Stimulated activated CD8-positive, alpha-beta memory T cell treated with anti-CD3 and anti-CD28 coated beads, Interleukin-2, amount 100 ng/mL, for 1 hour (primary cell): ENCODE data around the gene OPCML.

Experiments
- DNase-seq, 2 donors: peaks; one replicate each; pipeline ENCODE4 v3.0.0-alpha.2; 2020; ENCODE audit warnings: low read depth in 2 of 2

OPCML gene

DNA sequence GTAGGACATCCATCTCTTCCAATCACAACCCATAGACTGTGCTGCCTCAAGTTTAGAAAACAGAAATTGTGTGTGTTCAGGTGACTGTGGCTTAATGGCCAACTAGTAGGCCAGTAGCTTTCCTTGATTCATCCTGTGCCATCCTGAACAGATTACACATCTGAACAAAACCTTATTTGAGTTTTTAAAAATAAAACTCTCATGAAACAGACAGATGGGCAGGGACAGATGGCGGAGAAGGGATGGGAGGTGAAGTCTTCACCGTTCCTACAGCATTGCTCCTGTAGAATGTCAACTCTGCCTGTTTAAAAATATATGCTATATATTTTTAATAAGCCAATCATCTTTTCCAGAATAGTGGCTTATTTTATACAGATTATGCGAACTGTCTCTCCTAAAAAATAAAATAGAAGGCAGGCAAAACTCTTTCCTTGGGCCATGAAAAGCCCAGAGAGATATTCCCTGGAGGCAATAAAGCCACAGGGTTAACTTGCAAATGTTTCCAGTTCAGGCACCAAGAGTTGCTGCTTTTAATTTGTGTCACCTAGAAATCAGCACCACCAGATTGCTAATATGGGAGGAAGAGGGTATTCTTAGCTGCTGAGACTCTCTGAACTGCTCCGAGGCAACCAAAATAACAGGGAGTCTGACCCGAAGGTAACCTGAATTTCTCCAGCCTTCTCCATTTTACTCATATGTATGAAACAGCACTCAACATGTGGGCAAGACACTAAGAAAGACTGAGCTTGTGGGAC lies 861.2 kb downstream of the OPCML start:
- DNase-seq, result no peak

DNA sequence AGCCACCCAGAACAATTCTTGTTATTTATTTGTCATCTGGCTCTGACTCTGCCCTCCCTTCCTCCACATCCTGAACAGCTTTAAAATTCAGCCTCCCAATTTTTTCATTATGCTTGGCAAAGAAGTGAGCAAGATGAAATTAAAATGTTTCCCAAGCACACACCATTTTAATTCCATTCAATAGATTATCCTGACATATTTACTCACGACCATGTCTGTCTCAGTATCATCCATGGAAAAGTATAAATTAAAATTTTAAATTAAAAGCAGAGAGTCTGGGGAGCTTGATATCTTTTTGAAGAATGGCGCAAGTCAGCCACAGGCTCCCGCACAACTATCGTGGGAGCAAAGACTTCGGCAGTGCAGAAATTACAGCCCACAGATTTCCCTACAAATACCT lies 862.4 kb downstream of the OPCML start:
- DNase-seq, result no peak

DNA sequence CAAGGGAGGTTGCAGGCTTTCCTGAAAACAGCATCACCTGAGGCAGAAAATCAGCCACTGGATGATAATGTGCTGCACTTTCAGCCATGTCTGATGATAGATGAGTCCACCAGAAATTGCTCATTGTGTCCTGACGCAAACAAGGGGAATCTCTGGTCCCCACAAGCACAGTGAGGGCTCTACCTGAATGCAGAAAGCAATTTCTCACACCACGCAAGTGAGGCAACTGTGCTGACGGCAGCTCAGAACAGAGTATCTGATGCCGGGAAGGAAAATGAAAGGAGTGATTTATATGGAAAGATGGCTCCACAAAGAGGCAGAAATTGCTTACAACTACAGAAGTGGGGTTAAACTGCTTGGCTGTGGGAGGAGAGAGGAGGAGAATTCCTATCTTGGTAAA lies 867.1 kb downstream of the OPCML start:
- no peak for DNase-seq

DNA sequence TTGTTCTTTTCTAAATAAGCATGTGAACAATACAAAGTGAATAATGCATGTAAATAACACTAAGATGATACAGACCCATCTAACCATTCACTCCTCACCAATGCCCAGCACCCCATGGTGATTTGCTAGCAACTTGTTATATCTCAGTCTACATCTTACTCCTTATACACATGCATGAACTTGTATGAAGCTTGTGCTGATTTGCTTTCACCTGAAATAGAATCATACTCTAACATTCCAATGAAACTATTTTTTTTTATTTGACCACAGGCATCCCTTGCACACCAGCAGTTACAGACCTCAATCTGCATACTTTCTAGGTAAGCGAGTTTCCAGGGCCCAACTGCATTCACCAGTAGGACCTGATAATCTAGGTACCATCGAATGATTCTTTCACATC lies 873.6 kb downstream of the OPCML start:
- no peak for DNase-seq

DNA sequence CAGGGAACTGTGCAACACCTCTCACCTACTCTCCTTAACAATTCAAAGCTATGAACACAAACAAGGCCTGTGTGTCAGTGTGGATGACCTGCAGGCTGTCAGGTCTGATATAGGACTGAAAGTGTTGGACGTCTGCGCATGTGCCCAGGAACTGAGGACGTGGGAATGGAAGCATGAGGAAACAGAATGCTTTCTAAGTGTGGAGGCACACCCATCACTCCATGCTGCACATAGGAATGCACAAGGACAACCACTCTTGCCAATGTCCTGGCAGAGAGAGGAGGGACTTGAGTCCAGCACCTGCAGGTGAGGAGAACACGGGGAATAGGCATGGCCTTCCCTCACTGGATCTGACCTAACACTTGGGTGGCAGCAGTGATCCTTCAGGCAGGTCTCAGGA lies 874.3 kb downstream of the OPCML start:
- no peak for DNase-seq

- DNase-seq, result no peak
Measured at GRCh38 chr11:132655187-132655855, 877.0 kb downstream of the OPCML start.

DNA sequence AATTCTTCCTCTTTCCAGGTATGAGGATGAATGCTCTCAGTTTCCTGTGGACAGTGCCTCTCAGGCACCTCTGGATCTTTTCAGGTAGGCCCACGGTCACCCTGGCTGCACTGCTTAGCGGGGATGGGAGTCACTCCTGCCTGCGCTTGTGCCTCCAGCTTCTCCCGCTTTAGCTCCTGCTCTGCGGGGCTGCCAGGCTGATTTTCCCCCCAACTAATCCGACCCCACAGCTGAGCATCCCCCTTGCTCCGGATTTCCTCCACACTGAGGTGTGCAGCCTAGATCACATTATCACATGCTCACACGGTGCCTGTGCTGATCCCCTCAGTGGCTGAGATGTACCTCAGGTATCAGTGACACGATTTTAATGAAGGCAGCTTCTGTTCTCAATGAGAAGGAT lies 879.1 kb downstream of the OPCML start:
- DNase-seq, result no peak

GRCh38 chr11:132650969-132651720 lies 881.2 kb downstream of the OPCML start:
- no peak for DNase-seq

- DNase-seq, result no peak
Measured at GRCh38 chr11:132649277-132649676, 883.0 kb downstream of the OPCML start.

DNA sequence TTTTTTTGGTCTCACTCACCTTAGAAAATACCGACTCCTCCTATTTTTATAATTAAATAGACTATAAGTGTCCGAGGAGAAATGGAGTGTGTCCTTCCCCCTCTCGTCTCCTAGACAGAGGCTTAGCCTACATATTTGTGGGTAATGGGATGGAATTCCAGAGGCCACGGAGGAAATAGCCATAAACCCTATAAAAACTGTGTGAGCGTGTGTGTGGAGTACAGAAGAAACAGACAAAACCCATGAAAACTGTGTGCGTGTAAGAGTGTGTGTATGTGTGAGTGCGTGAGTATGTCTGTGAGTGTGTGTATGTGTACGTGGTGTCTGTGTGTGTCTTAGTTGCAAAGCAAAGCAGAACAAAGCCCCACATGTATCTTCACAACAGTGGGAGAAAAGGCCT lies 883.5 kb downstream of the OPCML start:
- no peak for DNase-seq

- DNase-seq, result no peak
Measured at GRCh38 chr11:132646890-132647289, 885.4 kb downstream of the OPCML start.

- DNase-seq, result no peak
Measured at GRCh38 chr11:132644520-132645239, 887.6 kb downstream of the OPCML start.

DNA sequence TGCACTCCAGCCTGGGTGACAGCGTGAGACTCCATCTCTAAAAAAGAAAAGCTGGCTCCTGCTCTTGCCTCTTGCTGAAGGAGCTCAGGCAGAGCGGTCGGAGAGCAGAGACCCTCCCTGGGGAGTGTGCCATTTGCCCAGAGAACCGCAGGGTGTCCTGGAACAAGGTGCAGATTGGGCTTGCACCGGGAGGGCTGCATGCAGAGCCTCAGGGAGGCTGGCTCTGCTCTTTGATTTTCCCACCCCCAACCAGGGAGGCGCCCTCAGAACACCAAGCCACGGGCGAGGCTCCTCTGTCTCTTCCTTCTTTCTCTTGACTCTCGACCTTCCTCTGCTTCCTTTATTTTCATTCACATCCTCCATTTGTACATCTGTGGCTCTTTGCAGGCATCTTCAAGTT lies 889.1 kb downstream of the OPCML start:
- DNase-seq, result no peak

DNA sequence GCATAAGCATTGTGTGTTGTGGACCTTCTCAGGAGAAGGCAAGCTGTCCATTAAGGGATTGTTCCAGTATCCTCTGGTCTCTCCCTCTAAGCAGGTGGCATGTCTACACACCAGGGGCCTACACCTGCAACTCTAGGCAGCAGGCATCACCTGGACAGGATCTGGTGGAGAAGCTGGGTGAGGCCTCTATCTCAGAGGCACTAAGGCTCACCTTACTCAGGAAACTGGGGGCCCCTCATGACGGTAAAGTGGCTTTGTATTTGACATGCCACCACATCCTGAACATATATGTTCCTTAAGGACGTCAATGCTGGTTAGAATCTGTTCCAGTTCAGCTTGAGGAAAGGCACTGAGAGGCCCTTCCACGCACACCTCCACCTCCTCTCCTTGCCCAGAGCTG lies 891.3 kb downstream of the OPCML start:
- DNase-seq, result no peak

GRCh38 chr11:132639986-132640385 lies 892.3 kb downstream of the OPCML start:
- no peak for DNase-seq

- DNase-seq, result no peak
Measured at GRCh38 chr11:132639403-132639802, 892.9 kb downstream of the OPCML start.

GRCh38 chr11:132638423-132638822 lies 893.9 kb downstream of the OPCML start:
- no peak for DNase-seq

DNA sequence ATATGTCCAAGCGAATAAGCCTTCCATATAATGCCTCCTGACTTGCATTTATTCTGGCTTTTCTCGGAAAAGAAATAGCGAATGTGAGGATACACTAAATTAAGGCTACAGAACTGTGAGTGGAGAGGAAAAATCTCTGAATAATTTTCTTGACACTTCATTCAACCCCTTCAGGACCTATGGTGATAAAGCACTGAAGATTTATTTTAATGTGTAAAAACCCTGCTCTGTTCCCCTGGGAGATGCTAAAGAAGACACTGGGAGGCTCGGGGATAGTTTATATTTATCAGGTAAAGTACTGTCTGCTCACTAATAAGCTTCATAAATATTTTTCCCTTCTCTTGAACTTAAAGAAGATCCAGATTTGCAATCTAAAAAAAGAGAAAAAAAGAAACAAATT lies 895.8 kb downstream of the OPCML start:
- no peak for DNase-seq

- no peak for DNase-seq
Measured at GRCh38 chr11:132632641-132633124, 899.6 kb downstream of the OPCML start.

GRCh38 chr11:132631989-132632388 lies 900.3 kb downstream of the OPCML start:
- no peak for DNase-seq

GRCh38 chr11:132627981-132628380 lies 904.3 kb downstream of the OPCML start:
- no peak for DNase-seq

- no peak for DNase-seq
Measured at GRCh38 chr11:132626446-132626845, 905.9 kb downstream of the OPCML start.
